Brain microvascular endothelial cell (primary cell): ENCODE data around the gene BACH2.
"Not testable (repeated sequence)": the region's sequence is repeated elsewhere in the genome, so short reads cannot be mapped to it uniquely, and the experiment has no call there.

Experiments used
- DNase-seq: peaks from one replicate; pipeline ENCODE4 v3.0.0-alpha.2; 2020
- H3K27ac ChIP-seq: fragments of 250-450 bp; sonication (Bioruptor Pico); 2 replicates; pipeline ENCODE4 v1.5.1; 2020; ENCODE audit warnings: mild to moderate bottlenecking, moderate library complexity
- H3K27me3 ChIP-seq: fragments of 250-450 bp; sonication (Bioruptor Pico); replicated peaks from 2 replicates; pipeline ENCODE4 v1.5.1; 2020; ENCODE audit warnings: mild to moderate bottlenecking
- H3K36me3 ChIP-seq: fragments of 250-450 bp; sonication (Bioruptor Pico); replicated peaks from 2 replicates; pipeline ENCODE4 v1.5.1; 2020; ENCODE audit warnings: mild to moderate bottlenecking
- H3K4me3 ChIP-seq: 2 replicates; pipeline ENCODE4 v1.5.1; 2011; ENCODE audit warnings: low read depth, mild to moderate bottlenecking, control low read depth, low read length, moderate library complexity
- CTCF ChIP-seq: IDR thresholded peaks from 2 replicates; pipeline ENCODE4 v1.5.1; 2011; ENCODE audit warnings: low read depth, mild to moderate bottlenecking, moderate library complexity, low read length, control low read depth, inconsistent platforms; ENCODE audit errors: missing control alignments
- in situ Hi-C: cut with HindIII; loops from 2 replicates; pipeline ENCODE4 v1.10.0; 2017; ENCODE audit warnings: low sequenced_read_pairs, low pct_ligation_motif_present

Gene BACH2

GRCh38 chr6:89976694-89977020 is 320.0 kb downstream of the BACH2 start:
- DNase-seq = no peak
- in situ Hi-C loops = no loop called here
- Histone ChIP-seq H3K4me3 (no peak overlapping the region), H3K27me3 (peaks cover 10% of the 10 kb centered on the region), H3K27ac (no peak overlapping the region), H3K36me3 (no peaks in the 10 kb centered on the region)
- TF ChIP-seq CTCF = no peak

- H3K36me3 ChIP-seq = no peaks in the 10 kb centered on the region
- in situ Hi-C loops = no loop called here
- H3K27ac ChIP-seq = no peak overlapping the region
- no peak overlapping the region for H3K4me3 ChIP-seq
- peaks cover 10% of the 10 kb centered on the region for H3K27me3 ChIP-seq
- no peak for DNase-seq
- TF ChIP-seq CTCF = no peak
Observed at GRCh38 chr6:89975991-89976693, 320.5 kb downstream of the BACH2 start.

- H3K4me3 ChIP-seq = no peak overlapping the region
- in situ Hi-C loops = no loop called here
- DNase-seq = no peak
- H3K27ac ChIP-seq = no peak overlapping the region
- peaks cover 10% of the 10 kb centered on the region for H3K27me3 ChIP-seq
- no peaks in the 10 kb centered on the region for H3K36me3 ChIP-seq
- no peak for TF ChIP-seq CTCF
Observed at GRCh38 chr6:89975366-89975765, 321.3 kb downstream of the BACH2 start.

- Histone ChIP-seq H3K36me3 (no peaks in the 10 kb centered on the region), H3K4me3 (no peak overlapping the region), H3K27me3 (peaks cover 10% of the 10 kb centered on the region), H3K27ac (no peak overlapping the region)
- in situ Hi-C loops = no loop called here
- no peak for DNase-seq
- no peak for TF ChIP-seq CTCF
Observed at GRCh38 chr6:89974834-89975233, 321.8 kb downstream of the BACH2 start.

- in situ Hi-C loops = no loop called here
- no peak for TF ChIP-seq CTCF
- no peak overlapping the region for H3K27ac ChIP-seq
- no peaks in the 10 kb centered on the region for H3K36me3 ChIP-seq
- H3K27me3 ChIP-seq = peaks cover 10% of the 10 kb centered on the region
- H3K4me3 ChIP-seq = no peak overlapping the region
- no peak for DNase-seq
Observed at GRCh38 chr6:89972025-89972381, 324.6 kb downstream of the BACH2 start.

GRCh38 chr6:89971338-89972024 is 325.2 kb downstream of the BACH2 start:
- in situ Hi-C loops, DNase-seq, H3K4me3 ChIP-seq, H3K36me3 ChIP-seq, H3K27ac ChIP-seq, H3K27me3 ChIP-seq: not testable (repeated sequence)
